ENCODE results near the gene POC1B.

DNA sequence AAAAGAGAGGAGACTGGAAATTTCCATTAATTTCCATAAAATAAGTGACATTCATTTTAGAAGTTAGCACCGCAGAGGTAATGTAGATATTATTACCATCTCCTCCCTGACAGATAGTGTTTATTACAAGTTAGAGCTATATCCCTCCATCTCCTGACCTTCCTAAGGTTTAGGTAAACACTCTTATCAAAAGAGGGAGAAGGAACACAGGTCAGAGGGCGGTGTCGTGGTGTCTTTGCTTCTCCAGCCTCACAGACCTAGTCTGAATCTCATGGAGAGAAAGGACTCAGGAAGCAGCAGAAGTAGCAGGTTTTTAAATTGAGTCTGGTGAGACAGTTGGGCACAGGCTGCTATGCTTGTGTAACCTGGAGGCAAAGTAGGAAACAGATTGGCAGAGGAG lies 11.5 kb upstream of the POC1B start:
- TF ChIP-seq EZH2 (IDR thresholded peaks at IDR 0.05), result no peak
- TF ChIP-seq POLR2AphosphoS5 (IDR thresholded peaks at IDR 0.05; ENCODE audit: borderline replicate concordance, low read depth, low read length), result no peak
- no peak for TF ChIP-seq FOXP2 (optimal IDR thresholded peaks at IDR 0.05; ENCODE audit: control extremely low read depth, extremely low read length, insufficient read depth)
